RWPE1 (cell line): ENCODE results near the gene CD79A.

Experiments used
- CTCF ChIA-PET: fragments of 350-600 bp; sonication (Branson Sonifier 250); formaldehyde crosslinking; extraction: SDS; loops from one replicate; lab custom pipeline; 2021; lab: Yijun Ruan, JAX
- POLR2A ChIA-PET: fragments of 400-600 bp; formaldehyde crosslinking; extraction: SDS; loops from one replicate; lab custom pipeline; 2020; ENCODE audit warnings: antibody characterized with exemption; ENCODE audit not compliant: low non-redundant PET; lab: Yijun Ruan, JAX
- DNase-seq: peaks from one replicate; pipeline ENCODE4 v3.0.0; 2012; ENCODE audit warnings: low spot score
- H3K27ac ChIP-seq: fragments of 450-650 bp; 2 replicates; pipeline ENCODE4 v1.5.1; 2017
- CTCF ChIP-seq: fragments of 450-650 bp; conservative IDR thresholded peaks from 2 replicates; pipeline ENCODE4 v1.5.1; 2017; ENCODE audit warnings: low read depth, mild to moderate bottlenecking

Gene CD79A

GRCh38 chr19:41928754-41929535, 51.9 kb downstream of the CD79A start:
- DNase-seq: no peak
- CTCF ChIA-PET: interaction anchor here (1.1 kb wide), 1 partner anchor 17 kb away, joined by 6 read pairs; no protein-coding TSS in a partner anchor

GRCh38 chr19:41929536-41930071, 52.5 kb downstream of the CD79A start:
- CTCF ChIA-PET: interaction anchor here (0.6 kb wide), 1 partner anchor 333 kb away, joined by 3 read pairs; no protein-coding TSS in a partner anchor
- TF ChIP-seq CTCF: no peak
- POLR2A ChIA-PET: no interaction called here
- no peak for DNase-seq
- H3K27ac ChIP-seq: no peak overlapping the region

More at GRCh38 chr19:41928754-41929535, 51.9 kb downstream of the CD79A start:
- no peak for TF ChIP-seq CTCF
- POLR2A ChIA-PET: no interaction called here
- H3K27ac ChIP-seq: no peak overlapping the region

GRCh38 chr19:41930322-41930722, 53.2 kb downstream of the CD79A start:
- no peak for TF ChIP-seq CTCF
- ChIA-PET POLR2A (no interaction called here), CTCF (interaction anchor here (0.6 to 0.8 kb wide), 2 partner anchors 28 to 332 kb away, joined by 3 read pairs; no protein-coding TSS in a partner anchor)
- DNase-seq: no peak
- no peak overlapping the region for H3K27ac ChIP-seq
